IMR-90 (cell line): ENCODE results near the gene GRB2.

Source experiments
- CTCF ChIP-seq: conservative IDR thresholded peaks from 2 replicates; pipeline ENCODE4 v1.5.1; 2012; ENCODE audit warnings: mild to moderate bottlenecking, low read depth, low read length, improper control_type of control experiment
- ELK1 ChIP-seq: fragments of 150-350 bp; IDR thresholded peaks from 2 replicates; pipeline ENCODE4 v1.6.1; 2016; ENCODE audit warnings: low read depth, mild to moderate bottlenecking, low read length, moderate library complexity, borderline replicate concordance
- MXI1 ChIP-seq: IDR thresholded peaks from 2 replicates; pipeline ENCODE4 v1.6.1; 2012; ENCODE audit warnings: low read depth, mild to moderate bottlenecking, low read length, moderate library complexity, borderline replicate concordance
- POLR2A ChIP-seq: IDR thresholded peaks from 2 replicates; pipeline ENCODE4 v1.6.1; 2012; ENCODE audit warnings: mild to moderate bottlenecking, low read depth, low read length
- RCOR1 ChIP-seq: IDR thresholded peaks from 2 replicates; pipeline ENCODE4 v1.6.1; 2012; ENCODE audit warnings: mild to moderate bottlenecking, low read length, improper control_type of control experiment; ENCODE audit not compliant: insufficient replicate concordance
- SMC3 ChIP-seq: fragments of 150-350 bp; IDR thresholded peaks from 2 replicates; pipeline ENCODE4 v1.6.1; 2016; ENCODE audit warnings: low read depth, mild to moderate bottlenecking, antibody characterized with exemption, low read length, moderate library complexity

GRCh38 chr17:75342996-75343395 is 62.5 kb downstream of the GRB2 start:
- TF ChIP-seq ELK1, result no peak
- TF ChIP-seq POLR2A, result no peak
- no peak for TF ChIP-seq SMC3
- TF ChIP-seq CTCF, result no peak
- TF ChIP-seq MXI1, result no peak
- TF ChIP-seq RCOR1, result no peak
